Measurements from ENCODE around the gene SCNN1B.

GRCh38 chr16:23378921-23379320 is 76.8 kb downstream of the SCNN1B start:
- no peak for TF ChIP-seq CTCF (IDR thresholded peaks at IDR 0.05)
- no peak for TF ChIP-seq POLR2A (IDR thresholded peaks at IDR 0.05)
